PC-9 (cell line): Measurements from ENCODE around the gene PDE4D. TPM values are rescaled to one million over a fixed set of nuclear protein-coding genes. Genes with fewer than 3 reads are reported as not detected.

Source experiments
- BruUV-seq: library from RNA; stranded (reverse); fragments of 400-500 nt; replicated peaks from 2 replicates; lab custom pipeline; 2021; lab: Mats Ljungman, UMichigan
- CTCF ChIA-PET: fragments of 300-600 bp; sonication (Branson Sonifier 250); formaldehyde crosslinking; loops from one replicate; lab custom pipeline; 2022; ENCODE audit warnings: antibody characterized with exemption; lab: Charles Lee
- POLR2A ChIA-PET: fragments of 300-600 bp; sonication (Branson Sonifier 250); formaldehyde crosslinking; loops from one replicate; lab custom pipeline; 2022; ENCODE audit warnings: antibody characterized with exemption; ENCODE audit not compliant: unreplicated experiment; lab: Charles Lee
- DNase-seq, 2 experiments: peaks; one replicate each; pipeline versions ENCODE4 v3.0.0 to v3.0.0-alpha.2; 2015 to 2022; ENCODE audit warnings: mixed read lengths in 1 of 2
- H2AFZ ChIP-seq: fragments of 200-600 bp; sonication (generic); 2 replicates; pipeline ENCODE4 v1.8.1; 2017; ENCODE audit warnings: antibody characterized with exemption
- H3F3A ChIP-seq: fragments of 200-600 bp; sonication (generic); 2 replicates; pipeline ENCODE4 v1.8.1; 2017; ENCODE audit warnings: antibody characterized with exemption, mild to moderate bottlenecking, low read depth; ENCODE audit not compliant: insufficient read depth
- H3K27ac ChIP-seq: fragments of 200-600 bp; sonication (generic); 2 replicates; pipeline ENCODE4 v1.6.1; 2016; ENCODE audit warnings: mixed run types
- H3K27me3 ChIP-seq: fragments of 200-600 bp; sonication (generic); 2 replicates; pipeline ENCODE4 v1.6.1; 2016; ENCODE audit warnings: low read depth, mixed run types; ENCODE audit not compliant: insufficient read depth
- H3K36me3 ChIP-seq: fragments of 200-600 bp; sonication (generic); 2 replicates; pipeline ENCODE4 v1.6.1; 2016; ENCODE audit warnings: low read depth, mixed run types
- H3K4me1 ChIP-seq: fragments of 200-600 bp; sonication (generic); replicated peaks from 2 replicates; pipeline ENCODE4 v1.6.1; 2016; ENCODE audit warnings: mixed run types; ENCODE audit not compliant: insufficient read depth
- H3K4me2 ChIP-seq: fragments of 200-600 bp; sonication (generic); 2 replicates; pipeline ENCODE4 v1.6.1; 2017; ENCODE audit warnings: mixed run types
- H3K4me3 ChIP-seq: fragments of 200-600 bp; sonication (generic); 2 replicates; pipeline ENCODE4 v1.6.1; 2016; ENCODE audit warnings: mixed run types
- H3K79me2 ChIP-seq: fragments of 200-600 bp; sonication (generic); 2 replicates; pipeline ENCODE4 v1.6.1; 2017; ENCODE audit warnings: low read depth, mixed run types
- H3K9me2 ChIP-seq: fragments of 200-600 bp; sonication (generic); 2 replicates; pipeline ENCODE4 v1.8.1; 2017; ENCODE audit warnings: mild to moderate bottlenecking; ENCODE audit not compliant: insufficient read depth
- H3K9me3 ChIP-seq: fragments of 200-600 bp; sonication (generic); 2 replicates; pipeline ENCODE4 v1.8.1; 2016; ENCODE audit warnings: low read depth; ENCODE audit not compliant: insufficient read depth
- H4K20me1 ChIP-seq: fragments of 200-600 bp; sonication (generic); 2 replicates; pipeline ENCODE4 v1.8.1; 2017; ENCODE audit not compliant: insufficient read depth
- CTCF ChIP-seq: fragments of 200-600 bp; sonication (generic); conservative IDR thresholded peaks from 2 replicates; pipeline ENCODE4 v1.6.1; 2017; ENCODE audit warnings: mixed run types, antibody characterized with exemption, mild to moderate bottlenecking, moderate library complexity
- EZH2 ChIP-seq: fragments of 200-600 bp; sonication (generic); IDR thresholded peaks from 2 replicates; pipeline ENCODE4 v1.8.0; 2017; ENCODE audit warnings: antibody characterized with exemption, low read depth
- intact Hi-C: fragments of 100-400 bp; cut with micrococcal nuclease; formaldehyde crosslinking; loops from one replicate; pipeline ENCODE4 v1.10.0; 2022; ENCODE audit not compliant: unreplicated experiment
- total RNA-seq: library from RNA; stranded (reverse); gene quantifications from 2 replicates; pipeline ENCODE4 v1.2.3, GENCODE V29; 2021

Gene PDE4D
- total RNA-seq, 1 experiment from 2014 or later: 9.8 TPM

DNA sequence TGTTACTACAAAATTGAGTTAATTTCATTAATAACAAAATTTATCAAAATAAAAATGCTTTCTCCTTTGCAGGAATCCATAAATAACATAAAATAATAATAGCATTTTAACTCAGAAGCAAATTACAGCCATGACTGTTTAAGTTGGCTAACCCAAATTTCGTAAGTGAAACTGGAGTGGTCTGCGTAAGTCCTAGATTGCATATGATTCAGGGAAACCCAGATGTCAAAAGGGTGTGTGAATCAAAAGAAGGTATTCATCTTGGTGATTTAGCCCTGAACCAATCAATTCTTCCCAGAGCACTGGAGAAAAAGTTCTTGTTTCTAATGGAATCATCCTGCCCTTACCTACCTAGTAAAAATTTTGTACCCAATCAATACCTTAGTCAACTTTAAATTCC lies 763.1 kb downstream of the PDE4D start:
- Histone ChIP-seq H3F3A (no peaks in the 10 kb centered on the region), H3K79me2 (no peaks in the 10 kb centered on the region), H3K9me2 (no peaks in the 10 kb centered on the region; the same call in 1 of the 2 replicates), H3K4me3 (no peak overlapping the region), H3K4me2 (no peak overlapping the region), H3K27me3 (no peaks in the 10 kb centered on the region), H3K27ac (no peak overlapping the region), H2AFZ (no peak overlapping the region), H4K20me1 (no peaks in the 10 kb centered on the region; the same call in 1 of the 2 replicates), H3K36me3 (no peaks in the 10 kb centered on the region), H3K4me1 (peaks cover 11% of the 10 kb centered on the region; the same call in 1 of the 2 replicates), H3K9me3 (no peaks in the 10 kb centered on the region)
- TF ChIP-seq EZH2 (no peak), CTCF (no peak)
- intact Hi-C loops: no loop called here
- ChIA-PET POLR2A (interaction anchor here (0.6 kb wide), 1 partner anchor 773 kb away, joined by 3 read pairs; no protein-coding TSS in a partner anchor), CTCF (interaction anchor here (0.6 kb wide), 1 partner anchor 36 kb away, joined by 5 read pairs; no protein-coding TSS in a partner anchor)
- no peak for DNase-seq
- BruUV-seq: no TSS peak

- CTCF ChIA-PET: interaction anchor here (0.6 to 0.7 kb wide), 3 partner anchors 153 to 1812 kb away, joined by 3 to 4 read pairs (median 3); no protein-coding TSS in a partner anchor
- DNase-seq: no peak
- no peaks in the 10 kb centered on the region for H3F3A ChIP-seq
- no peak overlapping the region for H2AFZ ChIP-seq
- intact Hi-C loops: no loop called here
- no peaks in the 10 kb centered on the region for H3K36me3 ChIP-seq
- H4K20me1 ChIP-seq: no peaks in the 10 kb centered on the region; the same call in 1 of the 2 replicates
- H3K27me3 ChIP-seq: no peaks in the 10 kb centered on the region
- no peaks in the 10 kb centered on the region for H3K9me3 ChIP-seq
- POLR2A ChIA-PET: no interaction called here
- no peak overlapping the region for H3K4me2 ChIP-seq
- peaks cover 11% of the 10 kb centered on the region; the same call in 1 of the 2 replicates for H3K4me1 ChIP-seq
- BruUV-seq: no TSS peak
- H3K4me3 ChIP-seq: no peak overlapping the region
- TF ChIP-seq EZH2 (no peak), CTCF (no peak)
- no peaks in the 10 kb centered on the region for H3K79me2 ChIP-seq
- no peak overlapping the region for H3K27ac ChIP-seq
- no peaks in the 10 kb centered on the region; the same call in 1 of the 2 replicates for H3K9me2 ChIP-seq
These were observed 764.8 kb downstream of the PDE4D start for GRCh38 chr5:59128646-59129290.

- Histone ChIP-seq H3K9me2 (no peaks in the 10 kb centered on the region; the same call in 1 of the 2 replicates), H4K20me1 (no peaks in the 10 kb centered on the region; the same call in 1 of the 2 replicates), H3K27me3 (no peaks in the 10 kb centered on the region), H3K4me2 (peak overlapping the region; percentile 60), H3K9me3 (no peaks in the 10 kb centered on the region), H3F3A (no peaks in the 10 kb centered on the region), H3K27ac (no peak overlapping the region), H3K4me1 (peaks cover 11% of the 10 kb centered on the region; the same call in 1 of the 2 replicates), H2AFZ (0 out of 2 replicates have a peak overlapping the region, but pooled peaks have one; percentile 45), H3K36me3 (no peaks in the 10 kb centered on the region), H3K4me3 (no peak overlapping the region), H3K79me2 (no peaks in the 10 kb centered on the region)
- no peak for TF ChIP-seq EZH2
- TF ChIP-seq CTCF: no peak
- intact Hi-C loops: loop anchor here (1.0 kb wide), 2 partner anchors 88 to 236 kb away; no protein-coding TSS in a partner anchor
- peak in 1 of 2 experiments; percentile 28 for DNase-seq
- ChIA-PET CTCF (no interaction called here), POLR2A (interaction anchor here (0.6 to 0.7 kb wide), 2 partner anchors 8 to 143 kb away, joined by 4 read pairs; no protein-coding TSS in a partner anchor)
- TSS peak; percentile 92 for BruUV-seq
These were observed 766.6 kb downstream of the PDE4D start for GRCh38 chr5:59126708-59127573.
